ENCODE data around the gene PALLD. TPM values are rescaled to one million over a fixed set of nuclear protein-coding genes. Genes with fewer than 3 reads are reported as not detected.
A peak's percentile ranks its signal among the peaks of the same experiment; 100 is the strongest.

PALLD gene
- total RNA-seq, 1 experiment from 2014 or later: 166 TPM

- Histone ChIP-seq H3K9me3 (ENCODE audit: control insufficient read depth in 1 of 2, insufficient read depth in 1 of 2, low read depth in 1 of 2, low read length in 2 of 2) (no peaks in the 10 kb centered on the region), H3K36me3 (ENCODE audit: control insufficient read depth in 1 of 2, insufficient read depth in 2 of 2, low read length in 2 of 2) (no peaks in the 10 kb centered on the region), H4K20me1 (ENCODE audit: insufficient read depth) (no peaks in the 10 kb centered on the region), H3K4me2 (ENCODE audit: low read length) (peak overlapping the region; percentile 94), H3K9ac (ENCODE audit: low read length) (peak overlapping the region; percentile 88), H3K4me1 (ENCODE audit: control insufficient read depth in 1 of 2, insufficient read depth in 2 of 2, low read length in 2 of 2) (peaks cover 22 to 28% of the 10 kb centered on the region in 2 experiments; a peak in 3 of 4 replicates), H3K4me3 (replicated peaks in 1 of 2; ENCODE audit: low read depth in 1 of 2, low read length in 2 of 2) (peak overlapping the region; percentile 93 to 96), H3K9me2 (ENCODE audit: insufficient read depth) (no peaks in the 10 kb centered on the region), H3K27me3 (ENCODE audit: insufficient read depth, low read length) (no peaks in the 10 kb centered on the region), H3K27ac (ENCODE audit: low read depth, low read length) (peak overlapping the region; percentile 67; the same call in 1 of the 2 replicates), H3K79me2 (ENCODE audit: insufficient read depth, low read length) (peaks cover 41% of the 10 kb centered on the region), H2AFZ (ENCODE audit: low read depth, low read length, poor library complexity, severe bottlenecking) (peak overlapping the region; percentile 50)
- TF ChIP-seq FOSL1 (IDR thresholded peaks at IDR 0.05; ENCODE audit: low read depth) (no peak), TCF7L2 (IDR thresholded peaks at IDR 0.05; ENCODE audit: borderline replicate concordance, extremely low read depth, insufficient read depth, insufficient read length) (peak; percentile 49), JUND (IDR thresholded peaks at IDR 0.05) (0 out of 2 replicates have a peak, but pooled peaks have one; percentile 9)
- intact Hi-C loops (cut with micrococcal nuclease): loop anchor here (1.0 to 5.0 kb wide), 2 partner anchors 14 to 244 kb away; no protein-coding TSS in a partner anchor
- RAD21 ChIA-PET (ENCODE audit: low non-redundant PET in 1 of 2, low total read pairs in 2 of 2, uncharacterized antibody in 2 of 2, unreplicated experiment in 2 of 2): no interaction called here
- CTCF ChIA-PET: no interaction called here
- BruUV-seq (replicated peaks): no TSS peak
- no peak for DNase-seq (ENCODE audit: low read depth, low spot score)
- POLR2A ChIA-PET: interaction anchor here (0.9 to 2.5 kb wide), 7 partner anchors 8 to 294 kb away, joined by 3 to 27 read pairs (median 5); no protein-coding TSS in a partner anchor
- peak; percentile 46 for ATAC-seq
Measured at GRCh38 chr4:168830777-168831512, 334.1 kb downstream of the PALLD start.

GRCh38 chr4:168831585-168831918 lies 334.7 kb downstream of the PALLD start:
- RAD21 ChIA-PET (ENCODE audit: low non-redundant PET in 1 of 2, low total read pairs in 2 of 2, uncharacterized antibody in 2 of 2, unreplicated experiment in 2 of 2): interaction anchor here in 1 of 2 experiments (0.7 kb wide), 1 partner anchor 14 kb away, joined by 4 read pairs; no protein-coding TSS in a partner anchor

More at GRCh38 chr4:168831585-168831918, 334.7 kb downstream of the PALLD start:
- Histone ChIP-seq H3K27ac (ENCODE audit: low read depth, low read length) (peak overlapping the region; percentile 67), H3K27me3 (ENCODE audit: insufficient read depth, low read length) (no peaks in the 10 kb centered on the region), H3K4me2 (ENCODE audit: low read length) (peak overlapping the region; percentile 94), H2AFZ (ENCODE audit: low read depth, low read length, poor library complexity, severe bottlenecking) (peak overlapping the region; percentile 50), H3K4me3 (replicated peaks in 1 of 2; ENCODE audit: low read depth in 1 of 2, low read length in 2 of 2) (peak overlapping the region; percentile 93 to 96), H3K9me2 (ENCODE audit: insufficient read depth) (no peaks in the 10 kb centered on the region), H3K36me3 (ENCODE audit: control insufficient read depth in 1 of 2, insufficient read depth in 2 of 2, low read length in 2 of 2) (no peaks in the 10 kb centered on the region), H3K9ac (ENCODE audit: low read length) (peak overlapping the region; percentile 88), H3K9me3 (ENCODE audit: control insufficient read depth in 1 of 2, insufficient read depth in 1 of 2, low read depth in 1 of 2, low read length in 2 of 2) (no peaks in the 10 kb centered on the region), H3K4me1 (ENCODE audit: control insufficient read depth in 1 of 2, insufficient read depth in 2 of 2, low read length in 2 of 2) (peaks cover 22 to 28% of the 10 kb centered on the region in 2 experiments; a peak in 3 of 4 replicates), H3K79me2 (ENCODE audit: insufficient read depth, low read length) (peaks cover 47% of the 10 kb centered on the region), H4K20me1 (ENCODE audit: insufficient read depth) (no peaks in the 10 kb centered on the region)
- ChIA-PET POLR2A (interaction anchor here (0.7 to 2.5 kb wide), 14 partner anchors 9 to 1572 kb away, joined by 3 to 27 read pairs (median 3); no protein-coding TSS in a partner anchor), CTCF (interaction anchor here (0.7 kb wide), 1 partner anchor 90 kb away, joined by 3 read pairs; no protein-coding TSS in a partner anchor)
- no peak for TF ChIP-seq POLR2A (IDR thresholded peaks at IDR 0.05; ENCODE audit: borderline replicate concordance, extremely low read depth, insufficient read depth, insufficient read length)
- TF ChIP-seq, protein P1, sequence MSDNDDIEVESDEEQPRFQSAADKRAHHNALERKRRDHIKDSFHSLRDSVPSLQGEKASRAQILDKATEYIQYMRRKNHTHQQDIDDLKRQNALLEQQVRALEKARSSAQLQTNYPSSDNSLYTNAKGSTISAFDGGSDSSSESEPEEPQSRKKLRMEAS (IDR thresholded peaks at IDR 0.05): peak; percentile 48
- DNase-seq (ENCODE audit: low read depth, low spot score) (no peak), ATAC-seq (peak; percentile 43)
- intact Hi-C loops (cut with micrococcal nuclease): loop anchor here (1.0 to 5.0 kb wide), 2 partner anchors 14 to 244 kb away; no protein-coding TSS in a partner anchor
- BruUV-seq (replicated peaks): no TSS peak
